GM23338 (cell line): ENCODE results near the gene SYNE2. TPM values are rescaled to one million over a fixed set of nuclear protein-coding genes. Genes with fewer than 3 reads are reported as not detected.

Source experiments
- ATAC-seq: fragments of 200-7000 bp; cut with Tn5 transposase; 3 replicates; pipeline ENCODE4 v1.9.1; 2020
- DNase-seq: peaks from one replicate; pipeline ENCODE4 v3.0.0-alpha.2; 2015; ENCODE audit warnings: low spot score
- H2AFZ ChIP-seq: fragments of 200-600 bp; sonication (generic); 2 replicates; pipeline ENCODE4 v1.8.0; 2016; ENCODE audit warnings: antibody characterized with exemption, mild to moderate bottlenecking, moderate library complexity
- H3F3A ChIP-seq: fragments of 200-600 bp; sonication (generic); replicated peaks from 2 replicates; pipeline ENCODE4 v1.8.0; 2017; ENCODE audit warnings: antibody characterized with exemption, mixed run types, low read depth
- H3K27ac ChIP-seq: fragments of 200-600 bp; sonication (generic); 2 replicates; pipeline ENCODE4 v1.6.1; 2016; ENCODE audit warnings: low read depth
- H3K27me3 ChIP-seq: fragments of 200-600 bp; sonication (generic); 2 replicates; pipeline ENCODE4 v1.8.0; 2016; ENCODE audit warnings: mild to moderate bottlenecking, mixed run types, moderate library complexity; ENCODE audit not compliant: insufficient read depth
- H3K36me3 ChIP-seq: fragments of 200-600 bp; sonication (generic); 2 replicates; pipeline ENCODE4 v1.8.0; 2016; ENCODE audit warnings: mild to moderate bottlenecking; ENCODE audit not compliant: insufficient read depth
- H3K4me1 ChIP-seq: fragments of 200-600 bp; sonication (generic); 2 replicates; pipeline ENCODE4 v1.8.0; 2016; ENCODE audit warnings: mild to moderate bottlenecking, moderate library complexity; ENCODE audit not compliant: insufficient read depth
- H3K4me2 ChIP-seq: fragments of 200-600 bp; sonication (generic); 2 replicates; pipeline ENCODE4 v1.7.1; 2017; ENCODE audit warnings: mixed run types
- H3K4me3 ChIP-seq: fragments of 200-600 bp; sonication (generic); 2 replicates; pipeline ENCODE4 v1.6.1; 2016; ENCODE audit warnings: mixed run types
- H3K79me2 ChIP-seq: fragments of 200-600 bp; sonication (generic); replicated peaks from 2 replicates; pipeline ENCODE4 v1.8.0; 2017; ENCODE audit warnings: mild to moderate bottlenecking; ENCODE audit not compliant: insufficient read depth
- H3K9me2 ChIP-seq: fragments of 200-600 bp; sonication (generic); 2 replicates; pipeline ENCODE4 v1.8.0; 2017; ENCODE audit not compliant: insufficient read depth
- H4K20me1 ChIP-seq: fragments of 200-600 bp; sonication (generic); replicated peaks from 2 replicates; pipeline ENCODE4 v1.8.0; 2017; ENCODE audit warnings: mild to moderate bottlenecking; ENCODE audit not compliant: insufficient read depth
- H3K27ac Mint-ChIP-seq: 2 replicates; pipeline ENCODE4 v1.8.0; 2020; ENCODE audit warnings: inconsistent platforms, mild to moderate bottlenecking, moderate library complexity, mixed read lengths
- H3K27me3 Mint-ChIP-seq: 3 replicates; pipeline ENCODE4 v1.8.0; 2022; ENCODE audit warnings: low read depth, mild to moderate bottlenecking, moderate library complexity, mixed read lengths, inconsistent platforms; ENCODE audit not compliant: insufficient read depth, poor library complexity
- H3K36me3 Mint-ChIP-seq: 3 replicates; pipeline ENCODE4 v1.8.0; 2021; ENCODE audit warnings: low read depth, mild to moderate bottlenecking, inconsistent platforms, moderate library complexity, mixed read lengths
- H3K4me1 Mint-ChIP-seq: 3 replicates; pipeline ENCODE4 v1.8.0; 2020; ENCODE audit warnings: mild to moderate bottlenecking, inconsistent platforms, mixed read lengths
- H3K4me3 Mint-ChIP-seq: 3 replicates; pipeline ENCODE4 v1.8.0; 2021; ENCODE audit warnings: moderate library complexity, mild to moderate bottlenecking, inconsistent platforms, mixed read lengths
- H3K9me3 Mint-ChIP-seq: 3 replicates; pipeline ENCODE4 v1.8.0; 2020; ENCODE audit warnings: moderate library complexity, mild to moderate bottlenecking, inconsistent platforms, mixed read lengths
- CREB1 ChIP-seq: fragments of 250-450 bp; sonication (Bioruptor Pico); IDR thresholded peaks from 2 replicates; pipeline ENCODE4 v1.5.0; 2020; ENCODE audit warnings: low read depth, mild to moderate bottlenecking, moderate library complexity
- EZH2phosphoT487 ChIP-seq: fragments of 200-600 bp; sonication (generic); IDR thresholded peaks from one replicate; pipeline ENCODE4 v1.8.1; 2018; ENCODE audit warnings: antibody characterized with exemption; ENCODE audit not compliant: unreplicated experiment
- JUNB ChIP-seq: IDR thresholded peaks from one replicate; pipeline ENCODE4 v1.6.1; 2016; ENCODE audit warnings: antibody characterized with exemption; ENCODE audit not compliant: unreplicated experiment
- POLR2AphosphoS5 ChIP-seq: IDR thresholded peaks from 2 replicates; pipeline ENCODE4 v1.6.1; 2016; ENCODE audit warnings: antibody characterized with exemption, low read depth
- STAT1 ChIP-seq: IDR thresholded peaks from one replicate; pipeline ENCODE4 v1.6.1; 2016; ENCODE audit warnings: antibody characterized with exemption; ENCODE audit not compliant: unreplicated experiment
- ZNF331 ChIP-seq: fragments of 250-450 bp; sonication (Bioruptor Pico); IDR thresholded peaks from 2 replicates; pipeline ENCODE4 v1.5.0; 2020; ENCODE audit warnings: low read depth, mild to moderate bottlenecking, moderate library complexity
- polyA plus RNA-seq: library from polyadenylated mRNA; unstranded; fragments of >200 nt; fragmentation: Nextera tagmentation; extraction: Ambion mirVana; gene quantifications from 2 replicates; pipeline ENCODE4 v1.2.1, GENCODE V29; 2016
- total RNA-seq: library from RNA; depleted of rRNA; stranded (reverse); fragments of >200 nt; shearing (Covaris generic); gene quantifications from 2 replicates; pipeline ENCODE4 v1.2.3, GENCODE V29; 2014
- TF ChIP-seq, protein P1 (sequence below), 2 experiments: fragments of 200-600 bp in 1 of 2; sonication (generic) in 1 of 2; conservative IDR thresholded peaks; 2 replicates each; pipeline versions ENCODE4 v1.5.1 to v1.6.1; 2016 to 2017; ENCODE audit warnings: antibody characterized with exemption in 2 of 2, low read depth in 2 of 2, mild to moderate bottlenecking in 2 of 2, moderate library complexity in 1 of 2
- TF ChIP-seq, protein P2 (sequence below): fragments of 250-450 bp; sonication (Bioruptor Pico); IDR thresholded peaks from 2 replicates; pipeline ENCODE4 v1.5.0; 2020; ENCODE audit warnings: mild to moderate bottlenecking, moderate library complexity

The SYNE2 gene
- total and polyA plus RNA-seq, 2 experiments from 2014 or later, result 34.3 to 86.5 TPM

DNA sequence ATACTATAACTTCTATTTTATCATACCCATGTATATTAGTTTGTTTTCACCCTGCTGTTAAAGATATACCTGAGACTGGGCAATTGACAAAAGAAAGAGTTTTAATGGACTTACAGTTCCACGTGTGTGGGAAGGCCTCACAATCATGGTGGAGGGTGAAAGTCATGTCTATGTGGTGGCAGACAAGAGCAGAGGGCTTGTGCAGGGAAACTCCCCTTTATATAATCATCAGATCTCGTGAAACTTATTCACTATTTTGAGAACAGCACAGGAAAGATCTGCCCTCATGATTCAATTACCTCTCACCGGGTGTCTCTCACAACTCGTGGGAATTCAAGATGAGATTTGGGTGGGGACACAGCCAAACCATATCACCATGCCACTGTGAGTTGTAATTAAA lies 135.8 kb downstream of the SYNE2 start:
- H3K27me3 ChIP-seq, result no peaks in the 10 kb centered on the region
- H3K27ac ChIP-seq, result no peak overlapping the region
- no peaks in the 10 kb centered on the region for H3K9me3 Mint-ChIP-seq
- H3K4me1 Mint-ChIP-seq, result no peaks in the 10 kb centered on the region
- H3K4me1 ChIP-seq, result no peaks in the 10 kb centered on the region
- no peak for DNase-seq
- peaks cover 2% of the 10 kb centered on the region for H3K27me3 Mint-ChIP-seq
- no peak overlapping the region for H2AFZ ChIP-seq
- no peaks in the 10 kb centered on the region for H3F3A ChIP-seq
- H3K4me3 Mint-ChIP-seq, result no peak overlapping the region
- H3K27ac Mint-ChIP-seq, result no peak overlapping the region
- no peak overlapping the region for H3K4me2 ChIP-seq
- H4K20me1 ChIP-seq, result no peaks in the 10 kb centered on the region
- peaks cover 6% of the 10 kb centered on the region; the same call in 2 of the 3 replicates for H3K36me3 Mint-ChIP-seq
- ATAC-seq, result no peak
- no peaks in the 10 kb centered on the region for H3K79me2 ChIP-seq
- H3K9me2 ChIP-seq, result no peaks in the 10 kb centered on the region
- TF ChIP-seq CREB1, result no peak
- TF ChIP-seq ZNF331 (CRISPR knock-in tag), result no peak
- no peak for TF ChIP-seq STAT1
- TF ChIP-seq, protein P1, sequence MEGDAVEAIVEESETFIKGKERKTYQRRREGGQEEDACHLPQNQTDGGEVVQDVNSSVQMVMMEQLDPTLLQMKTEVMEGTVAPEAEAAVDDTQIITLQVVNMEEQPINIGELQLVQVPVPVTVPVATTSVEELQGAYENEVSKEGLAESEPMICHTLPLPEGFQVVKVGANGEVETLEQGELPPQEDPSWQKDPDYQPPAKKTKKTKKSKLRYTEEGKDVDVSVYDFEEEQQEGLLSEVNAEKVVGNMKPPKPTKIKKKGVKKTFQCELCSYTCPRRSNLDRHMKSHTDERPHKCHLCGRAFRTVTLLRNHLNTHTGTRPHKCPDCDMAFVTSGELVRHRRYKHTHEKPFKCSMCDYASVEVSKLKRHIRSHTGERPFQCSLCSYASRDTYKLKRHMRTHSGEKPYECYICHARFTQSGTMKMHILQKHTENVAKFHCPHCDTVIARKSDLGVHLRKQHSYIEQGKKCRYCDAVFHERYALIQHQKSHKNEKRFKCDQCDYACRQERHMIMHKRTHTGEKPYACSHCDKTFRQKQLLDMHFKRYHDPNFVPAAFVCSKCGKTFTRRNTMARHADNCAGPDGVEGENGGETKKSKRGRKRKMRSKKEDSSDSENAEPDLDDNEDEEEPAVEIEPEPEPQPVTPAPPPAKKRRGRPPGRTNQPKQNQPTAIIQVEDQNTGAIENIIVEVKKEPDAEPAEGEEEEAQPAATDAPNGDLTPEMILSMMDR (conservative IDR thresholded peaks at IDR 0.05; ENCODE audit: low read depth in 2 of 2), result no peak
- no peak for TF ChIP-seq EZH2phosphoT487
- TF ChIP-seq POLR2AphosphoS5, result no peak
- H3K36me3 ChIP-seq, result no peaks in the 10 kb centered on the region
- H3K4me3 ChIP-seq, result no peak overlapping the region

GRCh38 chr14:63991833-63992232 lies 139.0 kb downstream of the SYNE2 start:
- H4K20me1 ChIP-seq, result no peaks in the 10 kb centered on the region
- ATAC-seq (no peak), DNase-seq (no peak)
- Mint-ChIP-seq H3K27ac (no peak overlapping the region), H3K36me3 (peaks cover 10% of the 10 kb centered on the region; the same call in 2 of the 3 replicates), H3K27me3 (peaks cover 1% of the 10 kb centered on the region), H3K9me3 (no peaks in the 10 kb centered on the region), H3K4me3 (no peak overlapping the region), H3K4me1 (no peaks in the 10 kb centered on the region)
- H3K36me3 ChIP-seq, result no peaks in the 10 kb centered on the region
- H3K4me1 ChIP-seq, result no peaks in the 10 kb centered on the region
- H3K4me2 ChIP-seq, result no peak overlapping the region
- no peak overlapping the region for H3K4me3 ChIP-seq
- no peak overlapping the region for H3K27ac ChIP-seq
- no peaks in the 10 kb centered on the region for H3K27me3 ChIP-seq
- H3K79me2 ChIP-seq, result no peaks in the 10 kb centered on the region
- H3K9me2 ChIP-seq, result no peaks in the 10 kb centered on the region
- H3F3A ChIP-seq, result no peaks in the 10 kb centered on the region
- H2AFZ ChIP-seq, result no peak overlapping the region
- TF ChIP-seq, protein P1 (conservative IDR thresholded peaks at IDR 0.05; ENCODE audit: low read depth in 2 of 2), result no peak
- TF ChIP-seq POLR2AphosphoS5 (no peak), JUNB (no peak)
- TF ChIP-seq, protein P2, sequence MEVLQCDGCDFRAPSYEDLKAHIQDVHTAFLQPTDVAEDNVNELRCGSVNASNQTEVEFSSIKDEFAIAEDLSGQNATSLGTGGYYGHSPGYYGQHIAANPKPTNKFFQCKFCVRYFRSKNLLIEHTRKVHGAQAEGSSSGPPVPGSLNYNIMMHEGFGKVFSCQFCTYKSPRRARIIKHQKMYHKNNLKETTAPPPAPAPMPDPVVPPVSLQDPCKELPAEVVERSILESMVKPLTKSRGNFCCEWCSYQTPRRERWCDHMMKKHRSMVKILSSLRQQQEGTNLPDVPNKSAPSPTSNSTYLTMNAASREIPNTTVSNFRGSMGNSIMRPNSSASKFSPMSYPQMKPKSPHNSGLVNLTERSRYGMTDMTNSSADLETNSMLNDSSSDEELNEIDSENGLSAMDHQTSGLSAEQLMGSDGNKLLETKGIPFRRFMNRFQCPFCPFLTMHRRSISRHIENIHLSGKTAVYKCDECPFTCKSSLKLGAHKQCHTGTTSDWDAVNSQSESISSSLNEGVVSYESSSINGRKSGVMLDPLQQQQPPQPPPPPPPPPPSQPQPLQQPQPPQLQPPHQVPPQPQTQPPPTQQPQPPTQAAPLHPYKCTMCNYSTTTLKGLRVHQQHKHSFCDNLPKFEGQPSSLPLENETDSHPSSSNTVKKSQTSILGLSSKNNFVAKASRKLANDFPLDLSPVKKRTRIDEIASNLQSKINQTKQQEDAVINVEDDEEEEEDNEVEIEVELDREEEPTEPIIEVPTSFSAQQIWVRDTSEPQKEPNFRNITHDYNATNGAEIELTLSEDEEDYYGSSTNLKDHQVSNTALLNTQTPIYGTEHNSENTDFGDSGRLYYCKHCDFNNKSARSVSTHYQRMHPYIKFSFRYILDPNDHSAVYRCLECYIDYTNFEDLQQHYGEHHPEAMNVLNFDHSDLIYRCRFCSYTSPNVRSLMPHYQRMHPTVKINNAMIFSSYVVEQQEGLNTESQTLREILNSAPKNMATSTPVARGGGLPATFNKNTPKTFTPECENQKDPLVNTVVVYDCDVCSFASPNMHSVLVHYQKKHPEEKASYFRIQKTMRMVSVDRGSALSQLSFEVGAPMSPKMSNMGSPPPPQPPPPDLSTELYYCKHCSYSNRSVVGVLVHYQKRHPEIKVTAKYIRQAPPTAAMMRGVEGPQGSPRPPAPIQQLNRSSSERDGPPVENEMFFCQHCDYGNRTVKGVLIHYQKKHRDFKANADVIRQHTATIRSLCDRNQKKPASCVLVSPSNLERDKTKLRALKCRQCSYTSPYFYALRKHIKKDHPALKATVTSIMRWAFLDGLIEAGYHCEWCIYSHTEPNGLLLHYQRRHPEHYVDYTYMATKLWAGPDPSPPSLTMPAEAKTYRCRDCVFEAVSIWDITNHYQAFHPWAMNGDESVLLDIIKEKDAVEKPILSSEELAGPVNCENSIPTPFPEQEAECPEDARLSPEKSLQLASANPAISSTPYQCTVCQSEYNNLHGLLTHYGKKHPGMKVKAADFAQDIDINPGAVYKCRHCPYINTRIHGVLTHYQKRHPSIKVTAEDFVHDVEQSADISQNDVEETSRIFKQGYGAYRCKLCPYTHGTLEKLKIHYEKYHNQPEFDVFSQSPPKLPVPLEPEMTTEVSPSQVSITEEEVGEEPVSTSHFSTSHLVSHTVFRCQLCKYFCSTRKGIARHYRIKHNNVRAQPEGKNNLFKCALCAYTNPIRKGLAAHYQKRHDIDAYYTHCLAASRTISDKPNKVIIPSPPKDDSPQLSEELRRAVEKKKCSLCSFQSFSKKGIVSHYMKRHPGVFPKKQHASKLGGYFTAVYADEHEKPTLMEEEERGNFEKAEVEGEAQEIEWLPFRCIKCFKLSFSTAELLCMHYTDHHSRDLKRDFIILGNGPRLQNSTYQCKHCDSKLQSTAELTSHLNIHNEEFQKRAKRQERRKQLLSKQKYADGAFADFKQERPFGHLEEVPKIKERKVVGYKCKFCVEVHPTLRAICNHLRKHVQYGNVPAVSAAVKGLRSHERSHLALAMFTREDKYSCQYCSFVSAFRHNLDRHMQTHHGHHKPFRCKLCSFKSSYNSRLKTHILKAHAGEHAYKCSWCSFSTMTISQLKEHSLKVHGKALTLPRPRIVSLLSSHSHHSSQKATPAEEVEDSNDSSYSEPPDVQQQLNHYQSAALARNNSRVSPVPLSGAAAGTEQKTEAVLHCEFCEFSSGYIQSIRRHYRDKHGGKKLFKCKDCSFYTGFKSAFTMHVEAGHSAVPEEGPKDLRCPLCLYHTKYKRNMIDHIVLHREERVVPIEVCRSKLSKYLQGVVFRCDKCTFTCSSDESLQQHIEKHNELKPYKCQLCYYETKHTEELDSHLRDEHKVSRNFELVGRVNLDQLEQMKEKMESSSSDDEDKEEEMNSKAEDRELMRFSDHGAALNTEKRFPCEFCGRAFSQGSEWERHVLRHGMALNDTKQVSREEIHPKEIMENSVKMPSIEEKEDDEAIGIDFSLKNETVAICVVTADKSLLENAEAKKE (CRISPR knock-in tag), result no peak
